Hepatocyte (in vitro differentiated cells): ENCODE data around the gene RAB11FIP5. TPM values are rescaled to one million over a fixed set of nuclear protein-coding genes. Genes with fewer than 3 reads are reported as not detected.

Source experiments
- DNase-seq: peaks from one replicate; pipeline ENCODE4 v3.0.0-alpha.2; 2016; ENCODE audit warnings: low spot score
- H2AFZ ChIP-seq: fragments of 200-600 bp; sonication (generic); 2 replicates; pipeline ENCODE4 v1.6.0; 2016; ENCODE audit warnings: antibody characterized with exemption, mild to moderate bottlenecking
- H3K27ac ChIP-seq: fragments of 200-600 bp; sonication (generic); 2 replicates; pipeline ENCODE4 v1.5.1; 2016; ENCODE audit warnings: mild to moderate bottlenecking
- H3K27me3 ChIP-seq: fragments of 200-600 bp; sonication (generic); 2 replicates; pipeline ENCODE4 v1.6.1; 2016
- H3K36me3 ChIP-seq: fragments of 200-600 bp; sonication (generic); replicated peaks from 2 replicates; pipeline ENCODE4 v1.5.1; 2016; ENCODE audit warnings: low read depth; ENCODE audit not compliant: insufficient read depth
- H3K4me1 ChIP-seq: fragments of 200-600 bp; sonication (generic); 2 replicates; pipeline ENCODE4 v1.5.1; 2016; ENCODE audit warnings: mild to moderate bottlenecking, moderate library complexity; ENCODE audit not compliant: insufficient read depth
- H3K4me2 ChIP-seq: fragments of 200-600 bp; sonication (generic); 2 replicates; pipeline ENCODE4 v1.6.0; 2016
- H3K4me3 ChIP-seq: fragments of 200-600 bp; sonication (generic); 2 replicates; pipeline ENCODE4 v1.5.1; 2016; ENCODE audit warnings: mild to moderate bottlenecking
- H3K79me2 ChIP-seq: fragments of 200-600 bp; sonication (generic); 2 replicates; pipeline ENCODE4 v1.6.0; 2017; ENCODE audit warnings: mild to moderate bottlenecking
- H3K9me2 ChIP-seq: fragments of 200-600 bp; sonication (generic); replicated peaks from 2 replicates; pipeline ENCODE4 v1.6.0; 2017; ENCODE audit warnings: mild to moderate bottlenecking; ENCODE audit not compliant: insufficient read depth
- H3K9me3 ChIP-seq: fragments of 200-600 bp; sonication (generic); 2 replicates; pipeline ENCODE4 v1.5.1; 2016; ENCODE audit warnings: low read depth, mild to moderate bottlenecking
- H4K20me1 ChIP-seq: fragments of 200-600 bp; sonication (generic); 2 replicates; pipeline ENCODE4 v1.6.0; 2016; ENCODE audit warnings: mild to moderate bottlenecking; ENCODE audit not compliant: insufficient read depth, poor library complexity, severe bottlenecking
- EZH2 ChIP-seq: fragments of 200-600 bp; sonication (generic); IDR thresholded peaks from 2 replicates; pipeline ENCODE4 v1.6.1; 2016; ENCODE audit warnings: antibody characterized with exemption, mild to moderate bottlenecking, borderline replicate concordance
- EZH2phosphoT487 ChIP-seq: fragments of 200-600 bp; sonication (generic); IDR thresholded peaks from one replicate; pipeline ENCODE4 v1.6.1; 2018; ENCODE audit warnings: antibody characterized with exemption, mild to moderate bottlenecking, low read depth, moderate library complexity; ENCODE audit not compliant: unreplicated experiment, severe bottlenecking
- WGBS: methylation state at CpG from one replicate; pipeline ENCODE4 v1.1.6; 2016; ENCODE audit warnings: low lambda C conversion rate; ENCODE audit errors: missing lambda C conversion rate; 5-methylcytosine and 5-hydroxymethylcytosine counted together
- polyA plus RNA-seq: library from polyadenylated mRNA; unstranded; fragments of >200 nt; fragmentation: Nextera tagmentation; extraction: Ambion mirVana; gene quantifications from 2 replicates; pipeline ENCODE4 v1.2.1, GENCODE V29; 2016
- total RNA-seq: library from RNA; depleted of rRNA; stranded (reverse); fragments of >200 nt; gene quantifications from 2 replicates; pipeline ENCODE4 v1.2.3, GENCODE V29; 2014
- TF ChIP-seq, protein P1 (sequence below): fragments of 200-600 bp; sonication (generic); IDR thresholded peaks from 2 replicates; pipeline ENCODE4 v1.5.1; 2016; ENCODE audit warnings: antibody characterized with exemption, mild to moderate bottlenecking; ENCODE audit not compliant: poor library complexity

The RAB11FIP5 gene
- total and polyA plus RNA-seq, 2 experiments from 2014 or later = 33.5 to 33.7 TPM

- peaks cover 49% of the 10 kb centered on the region for H4K20me1 ChIP-seq
- 15% methylated on average over 16 of the region's 16 CpGs for WGBS
- H3K4me1 ChIP-seq = peaks cover 23% of the 10 kb centered on the region
- no peak for TF ChIP-seq EZH2
- no peak for TF ChIP-seq EZH2phosphoT487
- TF ChIP-seq, protein P1, sequence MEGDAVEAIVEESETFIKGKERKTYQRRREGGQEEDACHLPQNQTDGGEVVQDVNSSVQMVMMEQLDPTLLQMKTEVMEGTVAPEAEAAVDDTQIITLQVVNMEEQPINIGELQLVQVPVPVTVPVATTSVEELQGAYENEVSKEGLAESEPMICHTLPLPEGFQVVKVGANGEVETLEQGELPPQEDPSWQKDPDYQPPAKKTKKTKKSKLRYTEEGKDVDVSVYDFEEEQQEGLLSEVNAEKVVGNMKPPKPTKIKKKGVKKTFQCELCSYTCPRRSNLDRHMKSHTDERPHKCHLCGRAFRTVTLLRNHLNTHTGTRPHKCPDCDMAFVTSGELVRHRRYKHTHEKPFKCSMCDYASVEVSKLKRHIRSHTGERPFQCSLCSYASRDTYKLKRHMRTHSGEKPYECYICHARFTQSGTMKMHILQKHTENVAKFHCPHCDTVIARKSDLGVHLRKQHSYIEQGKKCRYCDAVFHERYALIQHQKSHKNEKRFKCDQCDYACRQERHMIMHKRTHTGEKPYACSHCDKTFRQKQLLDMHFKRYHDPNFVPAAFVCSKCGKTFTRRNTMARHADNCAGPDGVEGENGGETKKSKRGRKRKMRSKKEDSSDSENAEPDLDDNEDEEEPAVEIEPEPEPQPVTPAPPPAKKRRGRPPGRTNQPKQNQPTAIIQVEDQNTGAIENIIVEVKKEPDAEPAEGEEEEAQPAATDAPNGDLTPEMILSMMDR = no peak
- DNase-seq = peak; percentile 65
- peak overlapping the region; percentile 100 for H3K4me3 ChIP-seq
- no peaks in the 10 kb centered on the region for H3K9me2 ChIP-seq
- no peaks in the 10 kb centered on the region for H3K36me3 ChIP-seq
- no peaks in the 10 kb centered on the region for H3K9me3 ChIP-seq
- peak overlapping the region; percentile 97 for H2AFZ ChIP-seq
- H3K79me2 ChIP-seq = peaks cover 61% of the 10 kb centered on the region
- H3K27ac ChIP-seq = peak overlapping the region; percentile 99
- peak overlapping the region; percentile 95 for H3K4me2 ChIP-seq
- H3K27me3 ChIP-seq = no peaks in the 10 kb centered on the region
These were observed 1.4 kb downstream of the RAB11FIP5 start for GRCh38 chr2:73111073-73112025.

- Histone ChIP-seq H3K27me3 (no peaks in the 10 kb centered on the region), H3K36me3 (no peaks in the 10 kb centered on the region), H2AFZ (no peak overlapping the region), H3K79me2 (peaks cover 70% of the 10 kb centered on the region), H3K9me2 (no peaks in the 10 kb centered on the region), H3K27ac (peak overlapping the region; percentile 99), H3K4me3 (no peak overlapping the region), H4K20me1 (peaks cover 56% of the 10 kb centered on the region), H3K4me2 (peak overlapping the region; percentile 95), H3K9me3 (no peaks in the 10 kb centered on the region), H3K4me1 (peaks cover 23% of the 10 kb centered on the region)
- no peak for TF ChIP-seq EZH2
- TF ChIP-seq, protein P1 = no peak
- no peak for TF ChIP-seq EZH2phosphoT487
- 95% methylated on average over 4 of the region's 4 CpGs for WGBS
- no peak for DNase-seq
These were observed 2.3 kb downstream of the RAB11FIP5 start for GRCh38 chr2:73110168-73111072.

- Histone ChIP-seq H3K9me3 (no peaks in the 10 kb centered on the region), H2AFZ (no peak overlapping the region), H3K79me2 (peaks cover 78% of the 10 kb centered on the region), H4K20me1 (peaks cover 59% of the 10 kb centered on the region), H3K9me2 (no peaks in the 10 kb centered on the region), H3K36me3 (no peaks in the 10 kb centered on the region), H3K4me1 (peaks cover 23% of the 10 kb centered on the region), H3K27ac (no peak overlapping the region), H3K4me2 (peak overlapping the region; percentile 95), H3K27me3 (no peaks in the 10 kb centered on the region), H3K4me3 (no peak overlapping the region)
- DNase-seq = no peak
- WGBS = 75% methylated on average over 5 of the region's 5 CpGs
- TF ChIP-seq, protein P1 = no peak
- no peak for TF ChIP-seq EZH2
These were observed 3.1 kb downstream of the RAB11FIP5 start for GRCh38 chr2:73109431-73110167.
